Measurements from ENCODE around the gene MREG.

DNA sequence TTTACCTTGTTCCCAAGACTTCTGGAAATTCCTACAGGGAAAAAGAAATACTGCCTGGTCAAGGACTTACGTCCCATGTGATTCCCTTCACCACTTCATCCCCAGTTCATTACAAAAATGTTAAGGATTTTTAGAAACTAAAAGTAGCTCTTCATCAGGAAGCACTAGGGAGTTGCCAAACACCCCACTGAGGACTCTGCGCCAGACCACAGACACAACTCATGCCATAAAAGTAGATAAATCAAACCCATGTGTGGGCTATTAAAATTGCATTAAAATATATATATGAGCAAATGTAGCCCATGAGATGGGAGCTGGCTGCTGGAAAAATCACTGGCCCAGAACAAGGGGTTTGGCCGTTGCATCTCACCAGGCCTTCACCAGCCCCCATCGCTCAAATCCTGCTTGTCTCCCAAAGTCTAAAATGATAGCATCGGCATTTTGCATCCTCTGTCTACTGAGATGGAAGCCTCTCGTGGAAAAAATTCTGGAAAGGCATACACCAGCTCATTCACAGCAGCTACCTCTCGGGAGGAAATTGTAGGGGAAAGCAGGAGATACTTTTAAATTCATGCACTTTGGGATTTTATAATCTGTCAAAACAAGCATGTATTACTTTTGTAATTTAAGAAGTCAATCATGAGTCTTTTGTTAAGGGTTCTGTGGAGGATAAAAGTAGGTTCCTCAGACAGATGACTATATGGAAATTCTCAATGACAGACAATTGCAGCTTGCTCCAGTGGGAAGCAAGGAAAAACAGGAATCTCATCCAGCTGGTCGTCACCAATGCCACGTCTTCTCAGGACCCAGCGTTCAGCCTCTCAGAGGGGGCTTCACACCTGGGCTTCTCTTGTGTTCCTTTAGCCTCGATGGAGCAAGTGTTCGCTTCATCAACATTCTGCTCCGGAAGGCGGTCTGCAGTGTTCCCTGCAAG, 113.9 kb downstream of the MREG start:
- TF ChIP-seq, protein P1, sequence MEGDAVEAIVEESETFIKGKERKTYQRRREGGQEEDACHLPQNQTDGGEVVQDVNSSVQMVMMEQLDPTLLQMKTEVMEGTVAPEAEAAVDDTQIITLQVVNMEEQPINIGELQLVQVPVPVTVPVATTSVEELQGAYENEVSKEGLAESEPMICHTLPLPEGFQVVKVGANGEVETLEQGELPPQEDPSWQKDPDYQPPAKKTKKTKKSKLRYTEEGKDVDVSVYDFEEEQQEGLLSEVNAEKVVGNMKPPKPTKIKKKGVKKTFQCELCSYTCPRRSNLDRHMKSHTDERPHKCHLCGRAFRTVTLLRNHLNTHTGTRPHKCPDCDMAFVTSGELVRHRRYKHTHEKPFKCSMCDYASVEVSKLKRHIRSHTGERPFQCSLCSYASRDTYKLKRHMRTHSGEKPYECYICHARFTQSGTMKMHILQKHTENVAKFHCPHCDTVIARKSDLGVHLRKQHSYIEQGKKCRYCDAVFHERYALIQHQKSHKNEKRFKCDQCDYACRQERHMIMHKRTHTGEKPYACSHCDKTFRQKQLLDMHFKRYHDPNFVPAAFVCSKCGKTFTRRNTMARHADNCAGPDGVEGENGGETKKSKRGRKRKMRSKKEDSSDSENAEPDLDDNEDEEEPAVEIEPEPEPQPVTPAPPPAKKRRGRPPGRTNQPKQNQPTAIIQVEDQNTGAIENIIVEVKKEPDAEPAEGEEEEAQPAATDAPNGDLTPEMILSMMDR (conservative IDR thresholded peaks at IDR 0.05): no peak
- TF ChIP-seq EZH2 (IDR thresholded peaks at IDR 0.05; ENCODE audit: low read depth): no peak

Measured in PC-9 (cell line).